Stimulated activated CD4-positive, alpha-beta T cell treated with anti-CD3 and anti-CD28 coated beads, Interleukin-2, amount 100 ng/mL, for 24 hours (primary cell): ENCODE data around the gene TCTN2.

Source experiments
- DNase-seq, 2 donors: peaks; one replicate each; pipeline ENCODE4 v3.0.0-alpha.2; 2020

Gene TCTN2

DNA sequence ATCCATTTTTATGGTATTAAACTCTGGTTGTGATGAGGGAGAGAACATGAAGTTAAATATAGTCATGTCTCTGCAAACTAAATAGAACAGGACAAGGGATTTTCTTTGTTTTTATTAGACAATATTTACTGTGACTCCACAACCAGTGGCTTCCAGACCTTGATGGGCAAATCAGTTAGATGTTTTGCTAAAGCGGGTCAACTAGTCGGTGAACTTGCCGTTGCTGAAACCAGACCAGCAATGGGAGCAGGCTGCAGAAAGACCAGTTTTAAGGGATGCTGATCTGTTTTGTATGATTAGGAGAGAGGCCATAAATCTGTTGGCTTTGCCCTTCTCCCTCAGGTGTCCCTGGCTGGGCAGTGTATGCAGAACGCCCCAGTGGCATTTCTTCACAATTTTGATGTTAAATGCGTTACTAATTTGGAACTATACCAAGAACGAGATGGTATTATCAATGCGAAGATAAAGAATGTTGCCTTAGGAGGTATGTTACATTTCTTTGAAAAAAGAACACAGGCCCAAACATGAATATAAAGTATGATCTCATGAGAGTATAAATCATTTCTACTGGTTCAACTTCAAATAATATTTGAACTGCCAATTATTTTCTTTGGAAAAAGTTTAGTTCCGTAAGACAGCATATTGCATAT, 19.4 kb downstream of the TCTN2 start:
- DNase-seq, result no peak

DNA sequence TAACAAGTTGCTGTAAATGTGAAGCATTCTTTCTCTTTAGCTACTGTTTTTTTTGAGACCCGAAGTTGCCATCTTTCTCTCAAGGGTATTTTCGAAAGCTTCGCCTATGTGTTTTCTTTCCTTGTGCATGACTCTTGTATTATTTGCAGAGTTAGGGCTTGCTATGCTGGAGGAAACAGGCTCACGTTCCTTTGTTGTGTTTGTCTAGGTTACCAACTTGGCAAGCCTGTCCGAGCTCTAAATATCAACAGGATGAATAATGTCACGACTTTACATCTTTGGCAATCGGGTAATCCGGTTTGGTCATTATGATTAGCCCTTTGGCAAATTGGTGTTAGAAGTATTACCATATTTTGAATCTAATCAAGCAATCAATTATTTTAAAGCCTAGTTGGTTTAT, 25.3 kb downstream of the TCTN2 start:
- no peak for DNase-seq

DNA sequence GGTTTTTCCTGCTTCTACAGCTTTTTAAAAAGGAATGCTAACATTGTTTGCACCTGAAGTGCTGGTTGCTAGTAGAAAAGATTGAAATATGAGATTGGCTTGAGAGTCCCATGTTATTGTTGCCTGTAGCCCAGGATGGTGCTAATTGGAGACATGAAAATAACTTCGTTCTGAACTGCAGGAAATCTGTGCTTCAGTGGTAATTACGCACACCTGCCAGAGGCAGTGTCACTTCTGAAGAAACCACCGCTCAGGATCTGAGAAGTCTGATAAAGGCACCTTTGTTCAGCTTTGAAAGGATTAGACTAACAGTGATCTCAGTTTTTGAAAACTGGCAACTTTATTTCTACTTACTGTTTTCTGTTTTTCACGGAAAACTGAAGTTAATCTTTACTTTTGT, 25.7 kb downstream of the TCTN2 start:
- no peak for DNase-seq

DNA sequence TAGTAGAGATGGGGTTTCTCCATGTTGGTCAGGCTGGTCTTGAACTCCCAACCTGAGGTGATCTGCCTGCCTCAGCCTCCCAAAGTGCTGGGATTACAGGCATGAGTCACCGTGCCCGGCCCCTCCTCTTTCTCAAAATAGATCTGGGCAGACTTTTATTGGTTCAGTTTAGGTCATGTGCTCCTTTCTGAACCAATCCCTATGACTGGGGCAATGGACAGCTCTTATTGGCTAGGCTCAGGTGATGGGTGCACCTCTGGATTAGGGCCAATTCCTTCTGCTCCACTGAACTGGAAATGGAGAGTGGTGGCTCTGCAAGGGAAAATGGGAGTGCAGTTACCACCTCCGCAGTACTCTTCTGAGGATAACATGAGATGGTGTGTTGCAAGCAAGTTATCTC, 35.0 kb downstream of the TCTN2 start:
- no peak for DNase-seq

DNA sequence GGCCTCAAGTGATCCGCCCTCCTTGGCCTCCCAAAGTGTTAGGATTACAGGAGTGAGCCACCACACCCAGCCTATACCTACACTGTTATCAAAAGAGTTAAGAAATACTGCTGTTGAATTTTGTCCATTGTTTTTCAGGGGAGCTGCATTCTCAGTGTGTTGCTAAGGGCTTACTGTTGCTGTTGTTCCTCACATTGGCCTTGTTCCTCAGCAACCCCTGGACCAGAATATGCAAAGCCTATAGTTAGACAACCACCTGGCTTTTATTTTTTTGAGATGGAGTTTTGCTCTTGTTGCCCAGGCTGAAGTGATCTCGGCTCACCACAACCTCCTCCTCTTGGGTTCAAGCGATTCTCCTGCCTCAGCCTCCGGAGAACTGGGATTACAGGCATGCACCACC, 36.6 kb downstream of the TCTN2 start:
- no peak for DNase-seq

DNA sequence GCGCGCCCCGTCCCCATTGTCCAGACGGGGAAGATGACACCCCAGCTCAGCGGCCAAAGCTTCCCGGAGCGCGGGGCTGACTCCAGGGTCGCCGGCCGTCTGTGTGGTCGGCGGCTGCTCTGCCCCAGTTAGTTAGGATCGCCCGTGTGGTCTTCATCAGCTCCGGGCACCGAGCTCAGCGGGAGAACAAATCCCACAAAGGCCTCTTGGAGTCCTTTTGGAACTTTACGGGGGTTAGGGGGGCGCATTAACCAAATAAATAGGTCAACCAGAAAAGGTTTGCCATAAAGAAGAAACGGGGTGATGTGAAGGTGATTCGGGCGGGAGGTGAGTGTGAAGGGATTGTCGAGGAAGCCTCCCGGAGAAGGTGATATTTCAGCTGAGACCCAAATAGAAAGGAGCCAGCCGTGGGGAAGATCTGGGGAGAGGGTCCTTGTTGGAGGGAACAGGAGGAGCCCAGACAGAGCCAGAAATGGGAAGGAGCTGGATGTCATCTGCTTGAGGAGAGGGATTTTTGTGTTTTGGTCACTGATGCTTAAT, 41.9 kb downstream of the TCTN2 start:
- peak in 1 of 2 donors; percentile 19 for DNase-seq

DNA sequence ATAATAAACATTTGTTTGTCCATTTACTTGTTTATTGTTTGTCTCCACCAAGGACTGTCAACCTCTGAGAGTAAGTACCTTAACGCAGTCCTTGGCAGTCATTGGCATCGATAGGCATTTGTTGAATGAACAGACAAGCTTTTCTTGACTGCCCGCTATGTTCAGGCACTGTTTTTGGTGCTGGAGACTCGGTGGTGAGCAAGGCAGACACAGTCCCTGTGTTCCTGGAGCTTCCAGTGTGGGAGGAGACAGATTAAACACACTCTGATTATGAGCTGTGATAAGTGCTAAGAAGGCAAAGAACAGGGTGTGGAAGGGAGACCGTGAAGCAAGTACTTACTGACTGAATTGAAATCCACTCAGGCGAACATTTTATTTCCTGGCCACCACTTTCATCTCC, 42.5 kb downstream of the TCTN2 start:
- peak; percentile 24 to 26 for DNase-seq

DNA sequence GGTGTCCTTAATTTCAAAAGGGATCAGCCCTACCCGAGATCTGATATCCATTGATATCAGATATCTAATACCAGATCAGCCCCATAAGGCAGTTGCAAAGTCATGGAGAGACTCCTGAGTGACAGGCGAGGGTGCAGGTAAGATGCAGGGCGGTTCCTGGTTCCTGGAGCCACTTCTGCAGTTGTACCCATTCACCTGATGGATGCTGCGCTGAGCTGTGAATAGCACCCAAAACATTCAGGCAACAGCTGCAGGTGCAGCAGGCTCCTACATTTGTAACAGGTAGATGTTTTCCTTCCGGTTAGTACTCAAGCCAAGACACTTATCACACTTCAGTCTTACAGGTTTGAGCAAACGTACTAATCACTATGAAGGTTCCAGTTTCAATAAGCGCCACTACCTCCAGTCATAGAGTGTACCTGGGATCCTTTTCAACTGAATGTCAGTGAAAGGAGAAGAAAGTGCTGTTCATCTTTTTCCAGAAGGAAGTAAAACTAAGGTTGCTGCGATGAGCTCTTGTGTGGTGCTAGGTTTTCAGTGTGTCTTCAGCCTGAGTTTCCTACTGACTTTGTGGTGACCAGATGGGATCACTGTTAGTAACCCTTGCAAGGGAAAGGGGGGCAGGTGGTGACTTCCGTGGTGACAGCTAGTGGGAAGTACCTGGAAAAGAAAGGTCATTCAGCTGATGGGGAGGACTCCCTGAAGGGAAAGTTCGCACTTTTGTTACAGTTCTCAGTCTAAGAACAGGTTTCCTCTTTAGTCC, 43.1 kb downstream of the TCTN2 start:
- peak; percentile 52 to 55 for DNase-seq

DNA sequence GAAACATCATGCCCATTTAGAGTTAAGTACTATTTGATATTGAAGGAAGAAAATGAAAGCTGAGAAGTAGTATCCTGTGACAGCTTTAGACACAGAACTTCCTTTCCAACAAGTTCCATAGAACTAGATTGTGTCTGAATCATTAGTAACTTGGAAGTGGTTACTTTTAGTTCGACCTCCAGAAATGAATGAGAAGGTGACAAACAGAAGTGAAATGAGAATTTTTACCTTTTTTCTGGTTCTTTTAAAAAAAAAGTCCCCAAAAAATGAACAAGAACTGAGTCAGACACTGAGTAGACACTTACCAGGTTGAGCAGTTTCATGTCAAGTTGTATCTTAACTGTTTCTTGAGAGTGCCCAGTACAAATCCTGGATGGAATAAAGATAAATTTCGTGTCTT, 44.3 kb downstream of the TCTN2 start:
- no peak for DNase-seq

DNA sequence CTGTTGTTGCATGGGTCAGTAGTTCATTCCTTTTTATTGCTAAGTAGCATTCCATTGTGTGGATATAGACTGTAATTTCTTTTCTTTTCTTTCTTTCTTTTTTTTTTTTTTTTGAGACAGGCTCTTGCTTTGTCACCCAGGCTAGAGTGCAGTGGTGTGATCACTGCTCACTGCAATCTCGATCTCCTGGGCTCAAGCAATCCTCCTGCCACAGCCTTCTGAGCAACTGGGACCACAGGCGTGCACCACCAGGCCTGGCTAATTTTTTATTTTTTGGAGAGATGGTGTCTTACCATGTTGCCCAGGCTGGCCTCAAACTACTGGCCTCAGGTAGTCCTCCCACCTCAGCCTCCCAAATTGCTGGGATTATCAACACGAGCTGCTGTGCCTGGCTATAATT, 46.4 kb downstream of the TCTN2 start:
- DNase-seq, result no peak

DNA sequence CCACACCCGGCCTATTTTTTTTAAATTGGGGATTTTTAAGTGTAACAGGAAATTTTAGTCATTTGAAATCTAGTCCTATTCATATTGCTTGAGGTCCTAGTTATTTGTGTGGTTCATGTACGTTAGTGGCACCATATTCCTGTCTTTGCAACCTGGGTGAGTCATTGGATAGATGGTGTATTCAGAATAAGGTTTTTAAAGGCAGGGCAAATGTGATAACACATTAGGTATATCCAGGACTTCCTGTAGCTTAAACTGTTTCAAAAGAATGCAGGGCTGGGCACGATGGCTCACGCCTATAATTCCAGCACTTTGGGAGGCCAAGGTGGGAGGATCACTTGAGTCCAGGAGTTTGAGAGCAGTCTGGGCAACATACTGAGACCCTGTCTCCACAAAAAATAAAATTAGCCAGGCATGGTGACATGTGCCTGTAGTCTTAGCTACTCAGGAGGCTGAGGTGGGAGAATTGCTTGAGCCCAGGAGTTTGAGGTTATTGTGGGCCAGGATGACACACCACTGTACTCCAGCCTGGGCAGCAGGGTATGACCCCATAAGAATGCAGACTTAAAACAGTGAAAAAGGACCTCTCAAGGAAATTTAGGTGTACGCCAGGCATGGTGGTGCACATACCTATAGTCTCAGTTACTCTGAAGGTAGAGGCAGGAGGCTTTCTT, 49.4 kb downstream of the TCTN2 start:
- DNase-seq, result no peak

DNA sequence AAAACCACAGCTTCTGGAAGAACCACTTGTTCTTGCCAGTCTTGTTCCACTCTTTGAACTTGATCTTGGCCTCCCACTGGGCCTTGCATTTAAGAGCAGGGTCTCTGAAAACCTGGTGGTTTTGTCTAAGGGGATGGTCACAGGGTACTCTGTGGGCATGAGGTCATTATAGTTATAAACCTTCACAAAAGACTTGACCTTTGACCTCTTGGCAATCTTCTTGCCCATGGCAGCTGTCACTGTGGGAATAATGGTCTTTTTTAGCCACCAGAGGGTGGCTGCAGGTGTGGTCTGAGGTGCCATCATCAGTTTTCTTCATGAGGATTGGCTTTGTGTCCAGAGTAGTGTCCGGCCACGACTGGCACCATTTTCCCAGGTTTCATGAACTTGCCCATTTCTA, 50.3 kb downstream of the TCTN2 start:
- DNase-seq, result no peak

DNA sequence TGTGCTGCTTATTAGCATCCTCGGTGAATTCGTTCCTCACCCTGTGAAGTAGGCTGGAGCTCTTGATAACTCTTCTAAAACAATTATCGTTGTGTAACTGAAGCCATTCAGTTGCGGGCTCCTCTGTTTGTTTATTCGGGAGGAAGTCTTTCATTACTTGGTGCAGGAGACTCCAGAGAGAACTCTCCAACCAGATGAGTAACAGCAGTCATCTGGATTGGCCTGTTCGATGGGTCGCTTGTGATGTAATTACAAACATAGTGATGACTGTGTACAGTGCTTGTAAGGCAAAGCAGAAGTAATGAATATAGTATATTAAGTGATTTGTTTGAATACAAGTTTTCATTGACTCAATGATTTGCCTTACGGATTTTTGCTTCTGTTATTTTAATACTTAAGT, 52.1 kb downstream of the TCTN2 start:
- no peak for DNase-seq

DNA sequence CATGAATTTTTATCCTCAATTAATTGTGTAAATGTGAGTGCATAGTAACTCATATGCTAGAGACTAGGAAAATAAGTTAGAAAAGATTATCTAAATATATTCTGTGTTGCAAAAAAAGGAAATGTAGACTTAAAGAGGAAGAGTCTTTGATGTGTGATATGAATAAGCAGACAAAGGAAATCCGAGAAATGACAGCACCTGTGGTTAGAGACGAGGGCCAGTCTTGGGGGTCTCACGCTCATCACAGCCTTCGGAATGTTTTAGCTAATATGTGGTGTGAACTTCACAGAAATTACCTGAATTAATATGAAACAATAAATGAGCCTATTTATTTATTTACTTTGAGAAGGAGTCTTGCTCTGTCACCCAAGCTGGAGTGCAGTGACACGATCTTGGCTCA, 52.9 kb downstream of the TCTN2 start:
- DNase-seq, result no peak

DNA sequence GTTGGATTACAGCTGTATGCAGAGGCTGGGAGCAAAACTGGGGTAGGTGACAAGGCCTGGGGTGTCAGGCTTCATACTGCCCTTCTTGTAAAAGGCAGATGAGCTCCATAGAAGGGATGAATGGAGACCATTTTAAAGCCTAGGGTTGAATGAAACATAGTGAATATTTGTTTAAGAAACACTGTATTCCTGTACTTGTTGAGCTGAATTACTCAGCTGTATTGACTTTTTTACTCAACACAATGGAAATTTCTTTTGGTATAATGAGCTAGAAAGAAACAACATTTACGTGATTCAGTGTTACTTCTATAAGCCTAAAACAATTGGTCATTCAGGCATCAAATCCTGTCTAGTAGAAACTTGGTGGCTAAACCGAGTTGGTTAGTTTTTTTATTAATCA, 55.3 kb downstream of the TCTN2 start:
- DNase-seq, result no peak

DNA sequence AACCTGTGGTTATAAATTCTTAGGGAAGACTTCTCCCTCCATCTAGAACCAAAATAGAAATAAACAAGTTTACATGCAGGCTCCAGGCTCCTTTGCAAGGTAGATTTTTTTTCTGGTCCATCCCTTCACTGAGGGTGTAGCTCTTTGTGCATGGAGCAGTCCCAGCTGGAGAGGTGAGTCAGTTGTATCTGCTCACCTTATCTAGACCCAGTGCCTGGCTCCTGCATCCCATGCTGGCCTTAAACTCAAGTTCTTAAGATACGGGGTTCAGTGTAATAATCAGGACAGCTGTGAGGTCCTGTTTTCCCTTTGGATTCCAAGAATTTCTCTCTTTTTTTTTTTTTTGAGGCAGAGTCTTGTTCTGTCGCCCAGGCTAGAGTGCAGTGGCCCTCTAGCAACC, 56.0 kb downstream of the TCTN2 start:
- no peak for DNase-seq

DNA sequence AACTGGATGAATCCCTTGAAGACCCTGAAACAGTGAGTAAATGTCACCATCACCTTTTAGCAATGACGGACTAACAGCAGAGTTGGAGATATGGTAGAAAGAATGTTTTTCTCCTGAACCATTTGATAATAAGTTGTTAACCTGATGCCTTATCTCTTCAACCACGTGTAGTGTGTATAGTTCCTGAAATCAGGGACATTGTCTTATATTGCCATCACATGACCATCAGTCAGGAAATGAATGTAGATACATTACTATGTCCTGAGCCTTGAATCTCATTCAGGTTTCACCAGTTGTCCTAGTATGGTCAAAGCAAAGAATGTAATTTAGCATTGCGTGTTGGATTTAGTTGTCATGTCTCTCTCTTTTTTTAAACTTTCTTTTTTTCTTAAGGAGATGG, 57.0 kb downstream of the TCTN2 start:
- DNase-seq, result no peak

DNA sequence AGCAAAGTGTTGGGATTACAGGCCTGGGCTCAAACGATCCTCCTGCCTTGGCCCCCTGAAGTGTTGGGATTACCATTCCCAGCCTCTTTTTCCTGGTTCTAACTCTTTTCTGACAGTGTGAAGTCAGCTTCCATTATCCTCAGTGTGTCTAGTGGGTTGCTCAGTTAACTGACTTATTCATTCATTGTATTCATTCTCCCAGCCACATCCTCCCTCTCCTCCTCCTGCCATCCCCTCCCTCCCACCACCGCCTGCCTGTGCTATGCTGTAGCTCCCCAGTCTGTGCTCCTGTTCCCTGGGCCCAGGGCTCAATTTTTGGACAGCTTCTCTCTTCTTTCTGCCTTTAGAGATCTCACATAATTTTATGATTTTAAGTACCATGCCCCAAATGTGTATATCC, 60.7 kb downstream of the TCTN2 start:
- DNase-seq, result no peak

DNA sequence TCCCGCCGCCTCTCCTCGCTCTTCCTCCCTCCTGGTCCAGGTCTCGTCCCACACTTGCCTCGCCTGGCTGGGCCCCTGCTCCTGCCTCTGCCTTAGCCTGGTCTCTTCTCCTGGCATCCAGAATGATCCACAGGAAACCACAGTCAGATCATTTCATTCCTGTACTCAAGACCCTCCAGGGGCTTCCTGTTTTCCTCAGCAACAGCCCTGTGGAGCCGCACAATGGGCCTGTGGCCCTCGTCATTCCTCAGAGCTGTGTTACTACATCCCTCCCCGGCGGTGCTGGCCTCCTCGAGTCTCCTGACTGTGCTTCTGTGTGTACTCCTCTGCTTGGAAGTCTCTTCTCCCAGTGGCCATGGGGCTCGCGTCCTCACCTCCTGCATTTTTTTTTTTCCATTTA, 61.3 kb downstream of the TCTN2 start:
- no peak for DNase-seq

DNA sequence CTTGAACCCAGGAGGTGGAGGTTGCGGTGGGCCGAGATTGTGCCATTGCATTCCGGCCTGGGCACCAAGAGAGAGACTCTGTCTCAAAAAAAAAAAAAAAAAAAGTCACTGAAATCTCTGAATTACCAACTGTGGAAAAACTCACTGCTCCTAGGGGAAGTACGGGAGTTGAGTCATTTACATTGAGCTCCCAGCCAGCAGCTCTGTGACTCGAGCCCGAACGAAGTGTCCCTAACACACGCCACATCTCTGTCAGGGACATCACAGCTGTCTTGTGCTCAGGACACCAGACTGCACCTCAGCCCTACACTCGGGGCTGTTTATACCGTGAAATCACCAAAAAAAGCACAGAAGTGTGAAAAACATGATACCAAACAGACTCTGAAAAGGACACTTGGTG, 62.3 kb downstream of the TCTN2 start:
- no peak for DNase-seq

DNA sequence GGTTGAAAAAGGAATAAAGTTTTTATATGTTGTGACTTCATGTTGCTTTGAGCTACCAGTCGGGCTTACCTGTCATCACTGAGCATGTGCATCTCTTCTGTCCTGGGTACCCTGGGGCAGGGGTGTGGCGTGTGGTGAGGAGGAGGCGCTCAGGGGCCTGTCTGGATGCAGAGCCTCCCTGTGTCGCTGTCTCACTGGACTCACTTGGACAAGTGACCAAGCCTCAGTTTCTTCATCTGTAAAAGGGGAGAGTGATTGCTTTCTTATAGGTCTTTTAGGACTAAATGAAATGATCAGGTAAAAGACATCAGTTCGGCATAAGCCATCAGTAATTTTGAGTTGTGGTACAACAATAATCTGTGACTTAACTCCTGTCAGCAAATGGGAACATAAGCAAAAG, 63.4 kb downstream of the TCTN2 start:
- no peak for DNase-seq

DNA sequence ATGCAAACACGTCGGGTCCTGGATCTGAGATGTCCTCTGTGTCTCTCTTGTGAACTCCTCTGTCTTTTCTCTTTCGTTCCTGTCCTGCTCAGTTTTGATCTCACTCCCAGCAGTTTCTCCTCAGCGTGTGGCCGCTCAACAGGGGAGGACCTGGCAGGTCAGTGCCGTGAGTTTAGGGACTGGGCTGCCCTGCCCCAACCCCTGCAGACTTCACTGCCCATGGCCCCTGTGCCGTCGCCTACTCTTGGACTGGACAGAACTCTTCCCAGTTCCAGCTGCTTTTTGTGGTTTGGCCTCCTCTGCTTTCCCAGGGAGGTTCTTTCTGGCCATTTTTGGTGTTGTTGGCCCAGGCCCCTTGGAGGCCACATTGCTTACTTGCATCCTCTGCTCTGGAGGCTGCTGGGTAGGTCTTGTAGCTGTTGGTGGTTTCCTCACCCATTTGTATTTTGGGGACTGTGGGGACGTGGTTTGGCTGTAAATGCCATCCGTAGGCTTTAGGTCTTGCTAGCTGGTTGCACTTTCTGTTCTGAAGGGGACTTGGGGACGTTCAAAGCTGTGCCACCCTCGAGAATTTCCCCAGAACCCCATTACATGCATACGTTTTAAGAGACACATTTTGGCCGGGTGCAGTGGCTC, 71.1 kb downstream of the TCTN2 start:
- no peak for DNase-seq

DNA sequence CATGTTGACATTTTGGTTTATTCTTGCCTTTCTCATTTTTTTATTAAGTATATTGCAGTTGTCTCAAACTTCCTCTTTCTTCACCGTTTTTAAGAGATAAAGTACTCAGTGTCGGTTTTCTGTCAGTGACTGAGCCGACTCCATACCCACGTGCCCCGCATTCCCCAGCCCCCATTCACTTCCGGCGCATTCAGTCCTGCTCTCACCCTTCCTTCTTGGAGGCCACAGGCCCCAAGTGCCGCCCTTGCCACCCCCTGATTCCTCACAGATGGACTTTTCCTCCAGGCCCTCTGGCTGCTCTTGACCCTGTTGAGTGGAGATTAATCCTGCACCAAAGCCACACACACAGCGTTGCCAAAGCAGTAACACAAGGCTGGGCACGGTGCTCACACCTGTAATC, 72.1 kb downstream of the TCTN2 start:
- DNase-seq, result no peak

DNA sequence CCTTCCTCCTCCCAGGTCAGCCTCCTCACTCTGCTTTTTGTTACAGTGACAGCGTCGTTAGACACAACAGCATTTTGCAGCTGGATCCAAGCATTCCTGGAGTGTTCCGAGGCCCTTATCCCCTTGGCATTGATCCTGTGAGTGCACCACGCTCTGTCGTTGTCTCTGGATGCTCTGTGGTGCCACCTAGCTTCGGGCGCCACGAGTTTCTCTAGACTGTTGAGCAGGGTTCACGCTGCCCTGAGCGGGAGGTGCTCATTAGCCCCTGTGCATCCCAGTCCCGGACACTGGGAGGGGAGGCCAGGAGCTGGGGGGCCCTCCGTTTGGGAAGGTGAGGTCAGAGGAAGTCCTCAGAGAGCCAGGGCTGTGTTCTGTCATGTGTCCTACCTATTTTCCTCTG, 73.9 kb downstream of the TCTN2 start:
- DNase-seq, result no peak
